Measurements from ENCODE around the gene TUNAR. TPM values are rescaled to one million over a fixed set of nuclear protein-coding genes. Genes with fewer than 3 reads are reported as not detected.

Gene TUNAR
- total and polyA plus RNA-seq, 4 donors, result 0.01 to 0.09 TPM; not detected in 2

DNA sequence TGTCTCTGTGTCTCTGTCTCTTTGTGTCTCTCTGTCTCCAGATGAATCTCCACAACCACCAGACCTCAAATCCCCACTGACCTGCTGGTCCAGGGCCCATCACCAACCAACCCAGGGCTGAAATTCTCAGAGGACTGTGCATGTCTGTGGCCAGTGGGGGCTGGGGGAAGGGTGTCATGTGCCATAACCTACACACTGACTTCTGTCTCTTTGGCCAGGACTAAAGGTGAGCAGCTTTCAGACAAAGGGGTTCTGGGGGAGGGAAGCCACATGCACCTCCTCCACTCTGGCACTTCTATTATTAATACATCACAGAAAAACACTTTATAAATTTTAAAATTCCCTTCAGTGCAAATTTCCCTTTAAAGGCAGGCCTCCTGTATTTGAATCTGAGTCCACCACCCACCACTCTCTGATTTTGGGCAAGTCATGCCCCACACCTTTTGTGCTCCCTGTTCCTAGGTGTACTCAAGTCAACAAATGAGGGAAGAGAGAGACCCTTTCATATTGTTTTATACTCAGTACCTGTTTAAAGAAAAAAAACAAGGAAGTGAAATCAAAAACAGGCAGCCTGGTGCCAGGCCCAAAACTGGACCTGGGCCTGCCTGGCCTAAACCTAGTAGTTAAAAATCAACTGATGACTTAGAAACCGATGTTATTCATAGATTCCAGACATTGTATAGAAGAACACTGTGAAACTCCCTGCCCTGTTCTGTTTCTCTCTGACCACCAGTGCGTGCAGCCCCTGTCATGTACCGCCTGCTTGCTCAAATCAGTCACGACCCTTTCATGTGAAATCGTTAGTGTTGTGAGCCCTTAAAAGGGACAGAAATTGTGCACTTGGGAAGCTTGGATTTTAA lies 80.2 kb downstream of the TUNAR start:
- no peak for ATAC-seq (ENCODE audit: insufficient read depth, low FRiP score)
- H3K4me3 ChIP-seq, result no peak overlapping the region
- H3K27me3 ChIP-seq (ENCODE audit: control insufficient read depth in 3 of 3, insufficient read depth in 3 of 3, low read length in 2 of 3), result no peaks in the 10 kb centered on the region
- H3K9ac ChIP-seq (ENCODE audit: insufficient read depth in 1 of 2, low read length in 2 of 2), result no peak overlapping the region
- 68 to 73% methylated on average over 5 of the region's 5 CpGs for WGBS, 2 donors
- H3K36me3 ChIP-seq (ENCODE audit: control insufficient read depth in 4 of 4, insufficient read depth in 4 of 4, low read length in 4 of 4), result no peaks in the 10 kb centered on the region
- H3K27ac ChIP-seq (ENCODE audit: low read depth in 1 of 2, low read length in 1 of 2), result no peak overlapping the region
- no peak for DNase-seq
- TF ChIP-seq, protein P1, sequence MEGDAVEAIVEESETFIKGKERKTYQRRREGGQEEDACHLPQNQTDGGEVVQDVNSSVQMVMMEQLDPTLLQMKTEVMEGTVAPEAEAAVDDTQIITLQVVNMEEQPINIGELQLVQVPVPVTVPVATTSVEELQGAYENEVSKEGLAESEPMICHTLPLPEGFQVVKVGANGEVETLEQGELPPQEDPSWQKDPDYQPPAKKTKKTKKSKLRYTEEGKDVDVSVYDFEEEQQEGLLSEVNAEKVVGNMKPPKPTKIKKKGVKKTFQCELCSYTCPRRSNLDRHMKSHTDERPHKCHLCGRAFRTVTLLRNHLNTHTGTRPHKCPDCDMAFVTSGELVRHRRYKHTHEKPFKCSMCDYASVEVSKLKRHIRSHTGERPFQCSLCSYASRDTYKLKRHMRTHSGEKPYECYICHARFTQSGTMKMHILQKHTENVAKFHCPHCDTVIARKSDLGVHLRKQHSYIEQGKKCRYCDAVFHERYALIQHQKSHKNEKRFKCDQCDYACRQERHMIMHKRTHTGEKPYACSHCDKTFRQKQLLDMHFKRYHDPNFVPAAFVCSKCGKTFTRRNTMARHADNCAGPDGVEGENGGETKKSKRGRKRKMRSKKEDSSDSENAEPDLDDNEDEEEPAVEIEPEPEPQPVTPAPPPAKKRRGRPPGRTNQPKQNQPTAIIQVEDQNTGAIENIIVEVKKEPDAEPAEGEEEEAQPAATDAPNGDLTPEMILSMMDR (IDR thresholded peaks at IDR 0.05; ENCODE audit: control extremely low read depth, extremely low read depth), result no peak
- peaks cover 0 to 20% (median 0%) of the 10 kb centered on the region in 4 donors for H3K9me3 ChIP-seq (ENCODE audit: control insufficient read depth in 4 of 4, insufficient read depth in 3 of 4, low read length in 3 of 4)
- no peaks in the 10 kb centered on the region for H3K4me1 ChIP-seq (ENCODE audit: control insufficient read depth in 5 of 5, insufficient read depth in 5 of 5, low read length in 5 of 5)

DNA sequence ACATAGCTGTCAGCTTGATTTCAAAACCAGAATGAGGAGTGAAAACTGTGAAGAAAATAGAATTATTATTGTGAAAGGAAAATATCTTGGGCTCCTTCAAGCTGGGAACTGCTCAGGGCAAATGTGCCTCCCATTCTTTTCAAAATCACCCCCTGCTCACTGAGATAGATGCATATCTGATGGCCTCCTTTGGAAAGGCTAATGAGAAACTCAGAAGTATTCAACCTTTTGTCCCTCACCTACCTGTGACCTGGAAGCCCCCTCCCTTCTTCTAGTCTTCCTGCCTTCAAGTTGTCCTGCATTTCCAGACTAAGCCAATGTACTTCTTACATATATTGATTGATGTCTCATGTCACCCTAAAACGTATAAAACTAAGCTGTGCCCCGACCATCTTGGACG lies 81.5 kb downstream of the TUNAR start:
- Histone ChIP-seq H3K4me1 (ENCODE audit: control insufficient read depth in 5 of 5, insufficient read depth in 5 of 5, low read length in 5 of 5) (no peaks in the 10 kb centered on the region), H3K4me3 (no peak overlapping the region), H3K36me3 (ENCODE audit: control insufficient read depth in 4 of 4, insufficient read depth in 4 of 4, low read length in 4 of 4) (no peaks in the 10 kb centered on the region), H3K27me3 (ENCODE audit: control insufficient read depth in 3 of 3, insufficient read depth in 3 of 3, low read length in 2 of 3) (no peaks in the 10 kb centered on the region), H3K27ac (ENCODE audit: low read depth in 1 of 2, low read length in 1 of 2) (no peak overlapping the region), H3K9me3 (ENCODE audit: control insufficient read depth in 4 of 4, insufficient read depth in 3 of 4, low read length in 3 of 4) (peaks cover 0 to 18% (median 0%) of the 10 kb centered on the region in 4 donors), H3K9ac (ENCODE audit: insufficient read depth in 1 of 2, low read length in 2 of 2) (no peak overlapping the region)
- no peak for ATAC-seq (ENCODE audit: insufficient read depth, low FRiP score)
- DNase-seq, result no peak
- 21 to 24% methylated on average over 3 of the region's 3 CpGs for WGBS, 2 donors
- TF ChIP-seq, protein P1 (IDR thresholded peaks at IDR 0.05; ENCODE audit: control extremely low read depth, extremely low read depth), result no peak

DNA sequence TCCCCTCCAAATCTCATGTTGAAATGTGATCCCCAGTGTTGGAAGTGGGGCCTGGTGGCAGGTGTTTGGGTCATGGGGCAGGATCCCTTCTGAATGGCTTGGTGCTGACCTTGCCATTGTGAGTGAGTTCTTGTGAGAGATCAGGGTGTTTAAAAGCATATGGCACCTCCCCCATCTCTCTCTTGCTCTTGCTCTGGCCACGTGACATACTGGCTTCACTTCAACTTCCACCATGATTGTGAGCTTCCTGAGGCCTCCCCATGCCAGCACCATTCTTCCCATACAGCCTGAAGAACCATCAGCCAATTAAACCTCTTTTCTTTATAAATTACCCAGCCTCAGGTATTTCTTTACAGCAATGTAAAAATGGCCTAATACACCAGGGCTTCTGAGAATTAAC lies 82.7 kb downstream of the TUNAR start:
- no peak for DNase-seq

More for the DNA sequence above, 82.7 kb downstream of the TUNAR start:
- WGBS, 2 donors, result 47% methylated on average over 1 of the region's 1 CpG
- Histone ChIP-seq H3K4me3 (no peak overlapping the region), H3K9me3 (ENCODE audit: control insufficient read depth in 4 of 4, insufficient read depth in 3 of 4, low read length in 3 of 4) (peaks cover 0 to 16% (median 0%) of the 10 kb centered on the region in 4 donors), H3K36me3 (ENCODE audit: control insufficient read depth in 4 of 4, insufficient read depth in 4 of 4, low read length in 4 of 4) (no peaks in the 10 kb centered on the region), H3K27ac (ENCODE audit: low read depth in 1 of 2, low read length in 1 of 2) (no peak overlapping the region), H3K9ac (ENCODE audit: insufficient read depth in 1 of 2, low read length in 2 of 2) (no peak overlapping the region), H3K27me3 (ENCODE audit: control insufficient read depth in 3 of 3, insufficient read depth in 3 of 3, low read length in 2 of 3) (no peaks in the 10 kb centered on the region), H3K4me1 (ENCODE audit: control insufficient read depth in 5 of 5, insufficient read depth in 5 of 5, low read length in 5 of 5) (no peaks in the 10 kb centered on the region)
- TF ChIP-seq, protein P1 (IDR thresholded peaks at IDR 0.05; ENCODE audit: control extremely low read depth, extremely low read depth), result no peak
- ATAC-seq (ENCODE audit: insufficient read depth, low FRiP score), result no peak

Measured in lung (tissue), 12 donors.